ENCODE data around the gene DIPK1B.

The DIPK1B gene

DNA sequence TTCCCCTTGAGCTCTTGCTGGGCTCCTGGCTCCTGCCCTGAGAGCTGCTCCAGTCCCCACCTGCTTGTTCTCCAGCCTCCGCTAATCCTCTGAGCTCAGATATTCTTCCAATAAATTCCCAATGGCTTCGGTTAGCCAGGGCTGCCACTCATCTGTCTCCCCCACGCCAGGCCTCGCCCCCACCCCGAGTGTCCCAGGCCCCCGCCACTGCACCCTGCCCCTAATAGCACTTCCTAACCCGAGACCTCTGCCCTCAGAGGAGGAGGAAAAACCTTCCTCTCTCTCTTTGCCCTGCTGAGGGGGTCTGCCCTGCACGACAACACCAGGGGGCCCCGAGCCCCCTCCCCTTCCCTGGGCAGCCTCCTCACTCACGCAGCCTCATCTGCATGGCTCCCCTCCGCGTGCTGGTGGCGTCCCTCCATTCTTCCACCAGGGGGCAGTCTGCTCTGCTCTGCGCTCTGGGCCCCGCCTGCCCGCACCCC is 57.4 kb downstream of the DIPK1B start:
- no peak for DNase-seq (ENCODE audit: low spot score)

DNA sequence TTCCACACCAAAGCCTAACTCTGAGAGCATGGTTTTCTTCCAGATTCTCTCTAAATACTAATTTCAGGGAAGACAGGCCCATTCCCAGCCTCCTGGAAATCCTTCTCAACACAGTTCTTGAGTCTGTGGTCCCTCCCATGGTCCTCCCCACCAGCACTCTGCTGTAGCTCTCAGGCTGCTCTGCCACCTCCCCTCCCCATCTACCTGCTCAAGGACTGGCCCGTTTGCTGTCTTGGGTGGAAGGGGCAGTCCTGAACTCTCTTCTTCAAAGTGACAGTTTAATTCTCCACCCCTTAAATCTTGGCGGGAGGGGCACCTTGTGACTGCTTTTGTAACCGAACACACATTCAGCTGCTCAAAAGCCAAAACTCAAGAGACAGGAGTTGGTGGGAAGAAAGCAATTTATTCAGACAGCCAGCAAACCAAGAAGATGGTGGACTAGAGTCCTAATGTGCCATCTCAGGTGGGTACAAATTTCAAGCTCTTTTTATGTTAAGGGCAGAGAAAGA is 59.6 kb downstream of the DIPK1B start:
- no peak for DNase-seq (ENCODE audit: low spot score)

- no peak for DNase-seq (ENCODE audit: low spot score)
These were observed 61.1 kb downstream of the DIPK1B start for GRCh38 chr9:136773386-136774044.
